Measurements from ENCODE around the gene DICER1.
A peak's percentile ranks its signal among the peaks of the same experiment; 100 is the strongest.
"Not testable (repeated sequence)": the region's sequence is repeated elsewhere in the genome, so short reads cannot be mapped to it uniquely, and the experiment has no call there.

The DICER1 gene, protein sequence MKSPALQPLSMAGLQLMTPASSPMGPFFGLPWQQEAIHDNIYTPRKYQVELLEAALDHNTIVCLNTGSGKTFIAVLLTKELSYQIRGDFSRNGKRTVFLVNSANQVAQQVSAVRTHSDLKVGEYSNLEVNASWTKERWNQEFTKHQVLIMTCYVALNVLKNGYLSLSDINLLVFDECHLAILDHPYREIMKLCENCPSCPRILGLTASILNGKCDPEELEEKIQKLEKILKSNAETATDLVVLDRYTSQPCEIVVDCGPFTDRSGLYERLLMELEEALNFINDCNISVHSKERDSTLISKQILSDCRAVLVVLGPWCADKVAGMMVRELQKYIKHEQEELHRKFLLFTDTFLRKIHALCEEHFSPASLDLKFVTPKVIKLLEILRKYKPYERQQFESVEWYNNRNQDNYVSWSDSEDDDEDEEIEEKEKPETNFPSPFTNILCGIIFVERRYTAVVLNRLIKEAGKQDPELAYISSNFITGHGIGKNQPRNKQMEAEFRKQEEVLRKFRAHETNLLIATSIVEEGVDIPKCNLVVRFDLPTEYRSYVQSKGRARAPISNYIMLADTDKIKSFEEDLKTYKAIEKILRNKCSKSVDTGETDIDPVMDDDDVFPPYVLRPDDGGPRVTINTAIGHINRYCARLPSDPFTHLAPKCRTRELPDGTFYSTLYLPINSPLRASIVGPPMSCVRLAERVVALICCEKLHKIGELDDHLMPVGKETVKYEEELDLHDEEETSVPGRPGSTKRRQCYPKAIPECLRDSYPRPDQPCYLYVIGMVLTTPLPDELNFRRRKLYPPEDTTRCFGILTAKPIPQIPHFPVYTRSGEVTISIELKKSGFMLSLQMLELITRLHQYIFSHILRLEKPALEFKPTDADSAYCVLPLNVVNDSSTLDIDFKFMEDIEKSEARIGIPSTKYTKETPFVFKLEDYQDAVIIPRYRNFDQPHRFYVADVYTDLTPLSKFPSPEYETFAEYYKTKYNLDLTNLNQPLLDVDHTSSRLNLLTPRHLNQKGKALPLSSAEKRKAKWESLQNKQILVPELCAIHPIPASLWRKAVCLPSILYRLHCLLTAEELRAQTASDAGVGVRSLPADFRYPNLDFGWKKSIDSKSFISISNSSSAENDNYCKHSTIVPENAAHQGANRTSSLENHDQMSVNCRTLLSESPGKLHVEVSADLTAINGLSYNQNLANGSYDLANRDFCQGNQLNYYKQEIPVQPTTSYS (N-terminal part only)

DNA sequence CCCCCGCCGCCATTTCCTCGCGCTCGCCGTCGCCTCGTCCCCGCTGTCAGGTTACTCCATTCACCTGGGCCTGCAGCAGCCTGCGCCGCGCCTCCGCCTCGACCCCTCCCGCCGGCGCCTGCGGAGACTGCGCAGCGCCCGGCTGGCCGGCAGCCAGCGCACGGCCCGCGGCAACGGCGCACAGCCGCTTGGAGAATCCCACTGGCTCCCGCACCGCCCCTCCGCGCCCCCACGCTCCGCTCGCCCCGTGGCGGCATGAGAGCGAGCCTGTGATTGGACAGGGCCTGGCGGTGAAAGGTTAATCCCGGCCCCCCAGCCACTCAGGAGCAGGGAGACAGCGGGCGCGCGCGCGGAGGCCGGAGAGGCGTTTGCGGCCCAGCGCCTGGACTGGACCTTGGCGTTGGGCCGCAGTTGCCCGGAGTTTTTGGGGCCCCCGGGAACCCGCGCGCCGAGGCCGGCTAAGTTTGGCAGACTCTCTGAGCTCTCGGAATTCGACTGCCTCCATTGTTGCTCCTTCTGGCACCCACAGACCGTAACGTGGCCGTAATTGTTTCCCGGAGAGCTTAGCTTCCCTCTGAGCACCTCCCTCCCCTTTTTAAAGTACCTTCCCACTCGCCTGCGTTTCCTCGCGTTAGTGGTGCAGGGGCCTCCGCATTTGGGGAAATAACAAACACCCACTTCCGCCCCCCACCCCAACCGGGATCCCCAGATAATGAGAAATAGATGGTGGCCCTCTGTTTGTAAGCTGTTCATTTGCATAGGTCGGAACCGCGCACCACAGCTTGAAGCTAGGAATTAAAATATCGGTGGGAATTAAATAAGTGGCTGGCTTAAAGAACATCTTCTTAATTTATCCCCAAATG is at the start of gene DICER1:
Gene DICER1 (minus strand): TSS at position 203 of the 863 bp plus-strand sequence. CDS start 24,071 bp downstream, outside the sequence.
- DNase-seq (ENCODE audit: low read depth in 2 of 2, low spot score in 1 of 2), result peak; percentile 84 to 89

DNA sequence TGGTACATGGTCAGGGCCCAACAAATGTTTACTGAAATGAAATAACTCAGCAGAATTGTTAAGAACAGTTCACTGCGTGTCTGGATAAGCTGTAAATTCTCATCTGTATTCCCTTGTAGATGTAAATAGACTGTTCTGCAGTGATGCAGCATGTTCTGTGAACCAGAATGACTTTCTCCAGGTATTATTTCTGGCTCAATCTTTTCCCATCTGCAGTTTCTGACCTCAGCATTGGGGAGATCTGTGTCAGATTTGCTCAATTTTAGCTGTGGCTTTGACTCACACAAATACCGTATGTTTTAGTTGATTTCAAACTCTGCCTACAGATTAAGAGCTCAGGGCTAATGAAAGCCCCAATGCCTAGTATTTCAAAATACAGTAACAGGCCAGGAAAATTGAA is 49.2 kb upstream of the DICER1 start:
- DNase-seq (ENCODE audit: low read depth in 2 of 2, low spot score in 1 of 2), result no peak

DNA sequence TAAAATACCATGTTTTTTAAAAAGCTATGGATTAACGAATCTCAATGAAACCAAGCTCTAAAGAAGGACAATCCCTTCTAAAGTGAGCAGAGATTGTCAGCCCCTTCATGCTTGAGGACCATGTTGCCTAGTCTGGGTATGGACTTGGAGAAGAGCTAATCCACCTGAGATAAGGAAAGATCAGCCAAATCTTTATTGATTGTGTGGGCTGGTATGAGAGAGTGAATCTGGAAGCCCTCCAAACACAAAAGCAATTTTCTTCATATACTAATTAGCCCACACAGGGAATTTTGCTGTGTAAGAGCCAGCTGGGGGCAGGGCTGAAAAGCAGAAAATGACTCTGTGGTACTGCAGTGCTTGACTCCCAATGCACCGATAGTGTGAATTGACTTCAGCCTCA is 47.4 kb upstream of the DICER1 start:
- DNase-seq (ENCODE audit: low read depth in 2 of 2, low spot score in 1 of 2), result no peak

DNA sequence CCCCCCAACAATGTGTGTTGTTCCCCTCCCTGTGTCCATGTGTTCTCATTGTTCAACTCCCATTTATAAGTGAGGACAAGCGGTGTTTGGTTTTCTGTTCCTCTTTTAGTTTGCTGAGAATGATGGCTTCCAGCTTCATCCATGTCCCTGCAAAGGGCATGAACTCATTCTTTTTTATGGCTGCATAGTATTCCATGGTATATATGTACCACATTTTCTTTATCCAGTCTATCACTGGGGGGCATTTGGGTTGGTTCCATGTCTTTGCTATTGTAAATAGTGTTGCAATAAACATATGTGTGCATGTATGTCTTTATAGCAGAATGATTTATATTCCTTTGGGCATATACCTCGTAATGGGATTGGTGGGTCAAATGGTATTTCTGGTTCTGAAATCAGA is 44.4 kb upstream of the DICER1 start:
- DNase-seq (ENCODE audit: low read depth in 2 of 2, low spot score in 1 of 2), result not testable (repeated sequence)

DNA sequence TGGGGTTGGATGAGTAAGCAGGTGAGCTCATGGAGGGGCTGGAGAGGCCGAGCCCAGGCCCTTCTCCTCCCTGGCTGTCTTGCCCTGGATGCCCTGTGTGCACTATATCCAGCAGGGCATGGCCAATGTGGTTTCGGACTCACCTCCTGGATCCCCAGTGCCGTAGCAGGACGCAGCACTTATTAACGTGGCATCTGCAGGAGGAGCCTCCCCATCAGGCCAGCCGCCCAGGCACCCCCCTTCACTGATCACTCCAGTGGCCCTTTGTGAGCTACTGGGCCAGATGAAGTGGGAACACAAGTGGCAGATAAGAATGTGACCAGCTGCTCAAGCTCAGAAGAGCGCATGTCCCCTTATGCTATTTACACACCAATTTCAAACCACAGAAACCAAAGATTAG is 43.1 kb upstream of the DICER1 start:
- DNase-seq (ENCODE audit: low read depth in 2 of 2, low spot score in 1 of 2), result no peak

DNA sequence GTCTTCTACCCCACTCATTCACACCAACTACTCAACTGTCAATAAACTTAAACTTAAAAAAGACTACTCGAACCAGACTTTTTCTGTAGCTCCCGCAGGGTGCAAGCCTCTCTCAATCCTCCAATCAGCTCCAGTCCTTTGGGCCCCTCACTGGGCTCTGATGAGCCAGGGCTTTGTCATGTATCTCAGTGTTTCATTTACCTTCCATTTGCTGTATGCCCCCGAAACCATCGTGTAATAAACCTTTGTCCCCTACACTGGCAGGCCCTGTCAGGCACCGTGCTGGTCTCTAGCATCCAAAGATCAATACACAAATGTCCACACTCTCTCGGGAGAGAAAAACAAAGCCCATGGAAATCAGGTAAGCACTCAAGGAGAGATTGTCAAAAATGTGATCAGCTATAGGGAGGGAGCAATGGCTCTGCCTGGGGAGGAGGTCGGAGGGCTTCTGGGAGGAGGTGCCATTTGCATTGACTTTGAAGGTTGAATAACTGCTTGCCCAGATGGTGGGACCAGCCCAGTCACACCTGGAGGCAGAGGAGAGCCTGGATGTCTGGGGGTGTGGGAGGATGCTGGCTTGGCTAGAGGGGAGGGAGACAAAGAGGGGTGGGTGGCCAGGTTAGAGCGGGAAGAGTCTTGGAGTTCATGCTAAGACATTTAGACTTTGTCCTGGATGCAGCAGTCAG is 42.1 kb upstream of the DICER1 start:
- no peak for DNase-seq (ENCODE audit: low read depth in 2 of 2, low spot score in 1 of 2)

DNA sequence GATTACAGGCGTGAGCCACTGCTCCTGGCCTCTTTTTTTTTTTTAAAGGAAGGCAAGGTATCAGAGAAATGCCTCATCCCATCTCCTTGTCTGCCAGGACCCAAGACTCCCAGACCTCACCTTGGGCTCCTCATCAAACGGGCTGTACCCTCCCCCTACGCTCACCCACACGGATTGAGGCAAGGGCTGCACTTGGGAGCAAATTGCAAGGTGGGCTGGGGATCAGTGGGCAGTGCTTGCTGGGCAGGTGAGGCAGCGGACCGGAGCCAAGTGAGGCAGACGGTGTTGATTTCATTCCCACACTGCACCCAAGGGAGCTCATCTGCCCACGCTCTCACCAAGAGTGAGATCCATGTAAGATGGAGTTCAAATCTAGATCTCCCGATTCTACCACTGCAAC is 41.0 kb upstream of the DICER1 start:
- no peak for DNase-seq (ENCODE audit: low read depth in 2 of 2, low spot score in 1 of 2)

DNA sequence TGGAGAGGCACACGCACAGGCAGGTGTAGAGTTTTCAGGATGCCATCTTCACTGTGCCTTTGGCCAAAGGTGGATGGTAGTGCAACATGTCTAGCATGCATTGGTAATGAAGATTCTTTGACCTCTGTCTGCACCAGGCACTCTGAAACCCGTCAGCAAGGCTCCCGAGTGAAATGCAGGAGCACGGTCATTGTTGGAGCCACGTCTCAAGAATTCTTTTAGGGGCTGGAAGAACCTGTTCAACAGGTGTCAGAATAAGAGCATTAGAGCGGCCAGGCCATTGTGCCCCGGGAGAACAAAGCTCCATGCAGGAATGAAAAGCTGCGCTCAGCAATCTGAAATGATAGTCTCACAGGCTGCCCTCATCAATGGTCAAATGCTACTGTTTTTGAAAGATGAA is 40.2 kb upstream of the DICER1 start:
- DNase-seq (ENCODE audit: low read depth in 2 of 2, low spot score in 1 of 2), result no peak

DNA sequence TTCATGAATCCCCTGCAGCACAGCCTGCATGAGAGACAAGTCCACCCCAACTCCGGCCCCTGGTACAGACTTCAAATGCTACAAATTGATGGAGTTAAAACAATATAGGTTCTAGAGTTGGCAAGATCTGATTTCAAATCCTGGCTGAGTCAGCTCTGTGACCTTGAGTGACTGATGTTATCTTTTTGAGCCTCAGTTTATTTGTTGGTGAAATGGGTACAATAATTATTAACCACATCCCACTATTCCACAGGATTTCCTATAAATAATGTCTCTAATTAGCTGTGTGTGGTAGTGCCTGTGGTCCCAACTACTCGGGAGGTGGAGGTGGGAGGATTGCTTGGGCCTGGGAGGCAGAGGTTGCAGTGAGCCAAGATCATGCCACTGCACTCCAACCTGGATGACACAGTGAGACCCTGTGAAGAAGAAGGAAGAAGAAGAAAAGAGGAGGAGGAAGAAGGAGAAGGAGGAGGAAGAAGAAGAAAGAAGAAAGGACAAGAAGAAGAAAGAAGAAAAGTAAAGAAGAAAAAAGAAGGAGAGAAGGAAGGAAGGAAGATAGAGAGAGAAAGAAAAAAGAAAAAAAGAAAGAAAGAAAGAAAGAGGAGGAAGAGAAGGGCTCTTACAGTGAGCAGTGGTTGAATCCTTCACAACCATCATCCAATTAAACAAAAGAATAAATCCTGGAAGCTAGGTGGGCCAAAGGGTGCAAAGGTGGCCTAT is 39.7 kb upstream of the DICER1 start:
- DNase-seq (ENCODE audit: low read depth in 2 of 2, low spot score in 1 of 2), result no peak

DNA sequence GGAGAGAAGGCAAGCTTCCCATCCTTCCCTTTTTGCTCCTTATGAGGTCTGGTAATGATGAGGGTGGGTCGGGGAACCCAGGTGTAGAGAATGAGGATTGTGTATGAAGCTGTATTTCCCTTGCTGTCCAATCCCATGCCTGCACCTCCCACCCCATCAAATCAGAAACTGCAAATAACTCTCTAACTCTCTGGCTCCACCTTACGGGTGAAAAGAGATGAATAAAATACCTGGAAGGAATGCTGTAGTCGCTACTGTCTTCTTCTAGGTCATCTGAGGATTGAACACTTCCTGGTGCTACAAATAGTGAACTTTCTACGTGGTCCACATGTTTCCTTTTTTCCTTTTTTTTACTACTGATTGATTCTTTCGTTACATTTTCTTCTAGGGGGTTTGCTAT is 38.9 kb upstream of the DICER1 start:
- DNase-seq (ENCODE audit: low read depth in 2 of 2, low spot score in 1 of 2), result no peak

DNA sequence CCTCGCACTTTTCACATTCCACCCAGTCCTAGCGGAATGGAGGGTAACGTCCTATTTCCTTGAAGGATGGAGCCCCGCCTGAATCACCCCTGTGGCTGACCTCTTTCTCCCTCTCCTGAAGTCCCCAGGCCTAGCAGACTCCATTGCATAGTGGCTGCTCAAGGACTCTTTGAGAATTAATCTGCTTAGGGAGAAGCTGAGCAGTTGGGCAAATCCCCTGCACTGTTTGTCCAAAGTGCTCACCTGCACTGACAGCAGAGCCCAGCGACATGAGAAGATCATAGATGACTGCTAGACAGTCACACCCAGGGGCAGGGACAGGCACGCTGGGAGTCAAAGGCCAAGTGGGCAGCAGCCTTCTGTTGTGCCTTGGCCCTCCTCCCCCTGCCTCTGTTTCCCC is 37.7 kb upstream of the DICER1 start:
- DNase-seq (ENCODE audit: low read depth in 2 of 2, low spot score in 1 of 2), result no peak

DNA sequence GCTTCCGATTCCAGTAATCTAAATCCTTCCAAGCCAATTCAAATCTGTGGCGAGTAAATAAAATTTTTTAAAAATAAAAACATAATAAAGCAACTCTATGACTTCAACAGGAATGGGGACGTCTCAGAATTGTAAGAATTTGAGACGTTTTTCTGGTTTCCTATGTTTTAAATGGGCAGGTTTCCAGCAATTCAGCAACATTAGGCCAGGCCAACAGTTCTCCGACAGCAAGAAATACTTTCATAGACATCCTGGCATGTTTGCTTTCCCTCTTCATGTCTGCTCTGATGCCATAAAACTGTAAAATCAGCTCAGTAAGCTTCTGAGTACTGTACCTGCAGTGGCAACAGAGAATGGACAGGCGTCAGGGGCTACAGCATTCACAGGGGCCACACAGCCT is 35.8 kb upstream of the DICER1 start:
- DNase-seq (ENCODE audit: low read depth in 2 of 2, low spot score in 1 of 2), result no peak

DNA sequence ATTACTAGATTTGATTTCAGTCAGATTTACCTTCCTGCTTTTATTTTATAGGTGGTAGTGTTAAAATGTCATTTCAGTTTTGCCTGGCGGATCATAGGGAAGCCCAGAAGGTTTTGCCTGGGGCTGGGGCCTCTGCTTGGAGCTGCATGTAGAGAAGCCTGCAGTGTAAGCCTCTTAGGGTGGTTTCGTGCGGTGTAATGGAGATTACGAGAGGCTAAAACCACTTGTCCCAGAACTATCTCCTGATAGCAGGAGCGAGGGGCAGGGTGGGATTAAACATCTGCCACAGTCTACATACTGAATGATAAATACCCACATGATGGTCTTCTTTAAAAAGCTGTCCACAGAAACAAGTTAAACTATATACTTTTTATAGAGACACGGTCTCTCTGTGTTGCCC is 35.0 kb upstream of the DICER1 start:
- no peak for DNase-seq (ENCODE audit: low read depth in 2 of 2, low spot score in 1 of 2)

DNA sequence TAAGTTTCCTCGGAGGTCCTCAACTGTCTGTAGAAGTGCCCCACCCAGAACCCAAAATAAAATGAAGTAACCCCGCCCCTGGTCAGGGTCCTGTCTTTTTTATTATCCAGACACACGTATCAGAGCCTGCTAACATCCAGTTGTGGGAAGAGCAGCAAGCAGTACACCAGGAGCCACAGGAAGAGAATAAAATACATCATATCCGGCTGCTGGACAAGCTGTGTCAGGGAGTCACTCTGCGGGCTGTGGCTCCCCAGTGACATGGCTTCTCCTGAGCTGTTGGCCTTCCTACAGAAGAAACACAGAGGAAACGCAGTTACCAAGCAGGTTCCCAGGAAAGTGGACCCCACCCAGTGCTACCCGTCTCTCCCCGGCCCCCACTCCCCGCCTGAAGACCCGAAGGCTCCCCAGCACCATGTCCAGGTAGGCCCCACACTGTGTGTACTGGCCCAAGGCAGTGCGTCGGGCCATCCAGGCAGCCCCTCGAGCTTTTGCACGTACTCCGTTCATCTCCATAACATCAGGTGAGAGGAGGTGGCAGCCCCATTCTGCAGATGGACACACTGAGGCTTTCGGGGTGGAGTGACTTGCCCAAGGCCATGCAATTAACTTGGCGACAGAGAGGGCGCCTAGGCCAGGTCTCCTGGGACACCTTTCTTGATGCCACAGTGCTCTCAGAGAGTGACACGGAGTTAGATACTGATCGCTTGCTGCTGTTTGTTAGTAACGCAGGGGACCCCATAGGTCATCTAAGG is 34.3 kb upstream of the DICER1 start:
- no peak for DNase-seq (ENCODE audit: low read depth in 2 of 2, low spot score in 1 of 2)

DNA sequence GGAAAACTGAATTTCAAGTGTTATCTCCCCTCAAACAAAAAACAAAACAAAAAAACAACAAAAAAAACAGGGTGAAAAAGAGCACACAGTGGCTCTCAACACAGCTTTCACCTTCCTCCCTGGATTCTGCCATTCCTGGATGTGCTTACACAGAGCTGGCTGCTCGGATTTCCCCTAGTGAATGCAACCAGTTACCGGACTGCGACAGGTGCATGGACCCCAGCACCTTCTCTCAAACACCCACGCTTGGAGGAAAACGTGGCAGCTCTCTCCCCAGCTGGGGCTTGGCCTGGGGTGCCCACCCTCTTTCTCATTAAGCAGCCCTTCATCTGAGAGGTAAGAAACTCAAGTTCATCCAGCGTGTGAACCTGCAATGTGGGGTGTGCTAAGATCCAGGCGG is 33.5 kb upstream of the DICER1 start:
- DNase-seq (ENCODE audit: low read depth in 2 of 2, low spot score in 1 of 2), result no peak

DNA sequence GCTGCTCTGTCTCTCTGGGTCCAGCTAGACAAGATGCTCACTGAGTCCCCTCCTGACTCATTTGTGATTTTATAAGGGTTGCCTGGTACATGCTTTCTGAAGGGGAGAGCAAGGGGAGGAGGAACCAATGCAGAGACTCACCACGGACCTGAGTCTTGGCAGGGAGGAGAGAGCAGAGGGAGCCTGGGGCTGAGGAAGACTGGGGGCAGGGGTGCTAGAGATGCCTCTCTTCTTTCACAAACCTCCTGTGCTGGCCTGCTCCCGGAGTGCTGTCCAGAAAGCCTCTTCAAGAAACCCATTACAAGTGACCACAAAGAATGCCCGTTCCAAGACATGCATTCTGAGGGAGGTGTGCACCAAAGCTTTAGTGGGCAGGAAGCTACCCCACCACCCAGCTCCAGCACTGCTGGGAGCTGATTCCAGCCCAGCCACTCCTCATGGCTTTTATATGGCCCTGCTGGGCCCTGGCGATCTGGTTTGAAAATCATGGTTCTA is 33.1 kb upstream of the DICER1 start:
- DNase-seq (ENCODE audit: low read depth in 2 of 2, low spot score in 1 of 2), result no peak

DNA sequence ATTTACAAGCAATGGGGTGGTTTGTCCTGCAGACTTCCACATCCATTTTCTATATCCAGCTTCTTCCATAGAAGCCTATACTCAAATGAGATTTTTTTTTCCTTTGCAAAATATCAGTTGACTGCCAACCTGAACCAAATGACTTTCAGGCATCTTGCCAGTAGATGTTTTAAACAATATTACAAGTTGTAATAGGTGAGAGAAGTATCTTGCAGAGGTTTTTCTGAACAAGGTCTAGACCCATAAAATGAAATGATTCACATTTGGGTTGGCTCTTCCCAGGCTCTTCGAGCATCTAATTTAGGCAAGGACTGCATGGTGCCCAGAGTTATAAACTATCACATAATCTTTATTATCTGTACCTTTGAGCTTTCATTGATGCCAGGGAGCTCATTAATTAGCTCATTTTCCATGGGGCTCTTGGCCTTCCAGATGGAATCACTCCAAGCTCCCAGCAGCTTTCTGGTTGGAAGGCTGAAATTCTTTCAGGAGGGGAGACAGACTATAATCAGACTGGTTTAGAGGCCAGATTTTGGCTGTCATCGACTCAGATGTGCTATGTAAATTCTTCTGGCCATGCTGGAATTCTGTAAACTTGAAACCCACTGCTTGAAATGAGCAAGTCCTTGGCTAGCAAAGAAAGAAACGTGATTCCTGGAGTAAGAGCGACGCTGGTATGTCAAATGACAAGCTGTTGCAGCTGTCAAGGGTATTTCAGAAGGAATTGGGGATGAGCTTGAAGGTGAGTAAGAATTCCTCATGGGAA is 32.2 kb upstream of the DICER1 start:
- DNase-seq (ENCODE audit: low read depth in 2 of 2, low spot score in 1 of 2), result no peak

DNA sequence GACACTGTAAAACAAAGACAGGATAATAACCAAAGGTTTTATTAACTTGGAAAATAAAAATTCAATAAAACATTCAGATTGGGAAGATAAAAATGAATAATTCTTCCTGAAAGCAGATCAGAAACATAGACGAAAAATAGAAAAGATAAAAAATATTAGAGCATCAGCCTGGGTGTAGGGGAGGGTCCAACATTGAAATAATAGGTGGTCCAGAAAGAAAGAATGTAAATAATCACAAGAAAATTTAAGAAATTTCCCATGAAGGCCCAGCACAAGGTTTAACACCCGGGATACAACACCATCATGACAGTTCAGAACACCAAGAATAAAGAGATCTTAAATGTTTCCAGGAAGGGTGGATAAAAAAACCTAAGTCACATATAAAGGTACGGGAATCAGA is 31.1 kb upstream of the DICER1 start:
- no peak for DNase-seq (ENCODE audit: low read depth in 2 of 2, low spot score in 1 of 2)
